NCI-H2171 (cell line): ENCODE data around the gene PRR33.

ENCODE experiments used
- DNase-seq: peaks from one replicate; lab custom pipeline; 2025; lab: John Stamatoyannopoulos, UW

The PRR33 gene

DNA sequence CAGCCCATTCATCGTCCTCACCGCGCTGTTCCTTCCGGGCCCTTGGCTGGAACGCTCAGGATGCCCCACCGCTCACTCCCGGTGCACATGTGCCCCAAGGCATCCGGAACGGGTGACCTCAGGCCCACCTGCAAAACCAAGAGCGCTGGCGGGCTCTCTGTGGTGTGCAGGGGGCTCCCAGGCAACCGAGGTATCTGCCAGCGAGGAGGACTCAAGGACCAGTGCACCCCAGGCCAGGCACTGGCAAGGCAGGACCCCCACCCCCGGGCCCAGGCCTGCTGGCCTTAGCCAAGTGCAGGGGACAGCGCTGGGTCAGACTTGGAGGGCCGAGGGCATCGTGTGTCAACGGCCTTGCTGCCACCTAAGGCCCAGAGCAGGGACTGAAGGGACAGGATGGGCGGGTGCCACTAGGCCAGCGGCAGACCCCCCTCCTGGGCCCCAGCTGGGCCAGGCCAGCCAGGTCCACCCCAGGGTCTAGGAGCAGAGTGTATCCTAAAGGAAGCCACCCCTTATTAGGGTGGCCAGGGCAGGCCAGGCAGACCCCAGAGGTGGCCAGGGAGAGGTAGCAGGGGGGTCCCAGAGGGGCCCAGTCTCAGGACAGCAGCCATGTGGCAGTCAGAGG lies 36.3 kb upstream of the PRR33 start:
- no peak for DNase-seq

DNA sequence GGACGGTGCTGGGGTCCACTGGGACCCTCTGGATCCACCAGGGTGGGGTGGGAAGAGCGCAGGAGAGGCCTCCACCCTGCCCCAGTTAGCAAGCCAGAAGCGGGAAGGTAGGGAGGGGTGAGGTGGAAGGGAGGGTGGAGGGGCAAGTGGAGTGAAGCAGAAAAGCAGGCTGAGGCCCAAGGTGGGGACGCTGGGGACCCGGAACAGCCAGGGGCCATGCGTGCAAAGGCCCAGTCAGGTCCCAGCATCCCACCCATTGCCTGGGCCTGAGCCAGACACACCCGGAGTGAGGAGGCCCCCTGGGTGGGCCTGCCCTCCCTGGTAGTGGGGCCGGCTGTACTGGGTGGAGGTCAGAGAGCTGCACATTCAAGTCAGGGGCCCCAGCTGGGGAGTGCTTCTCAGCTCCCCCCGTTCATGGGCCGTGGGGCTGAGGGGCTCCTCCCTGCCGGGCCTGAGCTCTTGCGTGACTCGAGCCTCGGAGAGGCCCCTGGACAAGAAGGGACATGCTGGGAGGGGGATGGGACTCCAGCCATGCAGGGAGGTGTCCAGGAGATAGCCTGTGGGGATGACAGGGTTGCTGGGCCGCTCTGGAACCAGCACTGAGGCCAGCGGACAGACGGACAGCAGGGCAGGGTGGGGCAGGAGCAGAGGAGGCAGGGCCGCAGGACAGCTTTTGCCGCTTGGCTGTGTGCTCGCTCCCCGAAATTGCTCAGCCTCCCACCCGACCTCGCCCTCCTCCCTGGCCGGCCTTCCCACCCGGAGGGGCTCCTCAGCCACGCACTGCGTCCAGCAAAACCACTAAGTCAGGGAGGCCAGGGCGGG lies 35.5 kb upstream of the PRR33 start:
- DNase-seq, result no peak

DNA sequence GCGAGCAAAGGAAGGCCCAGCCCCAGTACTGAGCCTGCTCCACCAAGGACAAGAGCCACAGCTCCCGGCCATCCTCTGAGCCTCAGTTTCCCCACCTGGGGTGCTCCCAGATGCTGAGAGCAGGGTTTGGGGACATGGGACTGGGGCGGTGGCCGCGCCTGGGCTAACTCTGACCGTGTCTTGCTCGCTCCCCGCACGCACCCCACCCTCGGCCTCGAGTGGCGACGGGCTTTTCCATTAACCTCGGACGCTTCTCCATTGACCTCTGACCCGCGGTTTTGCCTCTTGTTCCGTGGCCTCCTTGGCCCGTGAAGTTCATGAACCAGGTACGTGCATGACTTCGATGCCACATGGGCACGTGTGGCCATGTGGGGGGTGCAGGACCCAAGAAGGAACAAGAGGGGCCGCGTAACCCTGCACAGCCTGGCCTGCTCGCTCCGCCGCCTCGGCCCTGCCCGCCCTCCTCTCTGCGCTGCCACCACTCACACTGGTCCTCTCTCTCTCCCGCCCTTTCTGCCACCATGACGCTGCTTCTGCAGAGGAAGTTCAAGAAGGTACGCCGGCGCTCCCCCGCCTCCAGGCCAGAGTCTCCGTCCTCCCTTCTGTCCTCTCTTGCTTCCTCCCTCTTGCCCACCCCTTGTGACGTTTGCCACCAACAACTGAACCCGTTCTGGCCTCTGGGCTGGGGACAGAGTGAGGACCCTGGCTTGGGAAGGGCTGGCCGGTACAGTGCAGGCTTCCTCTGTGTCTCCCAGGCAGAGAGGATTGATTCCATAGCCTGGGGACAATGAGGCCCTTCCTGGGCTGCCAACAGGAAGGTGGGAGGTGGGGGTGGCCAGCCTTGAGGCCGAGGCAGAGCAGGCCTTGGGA lies 34.7 kb upstream of the PRR33 start:
- DNase-seq, result no peak

DNA sequence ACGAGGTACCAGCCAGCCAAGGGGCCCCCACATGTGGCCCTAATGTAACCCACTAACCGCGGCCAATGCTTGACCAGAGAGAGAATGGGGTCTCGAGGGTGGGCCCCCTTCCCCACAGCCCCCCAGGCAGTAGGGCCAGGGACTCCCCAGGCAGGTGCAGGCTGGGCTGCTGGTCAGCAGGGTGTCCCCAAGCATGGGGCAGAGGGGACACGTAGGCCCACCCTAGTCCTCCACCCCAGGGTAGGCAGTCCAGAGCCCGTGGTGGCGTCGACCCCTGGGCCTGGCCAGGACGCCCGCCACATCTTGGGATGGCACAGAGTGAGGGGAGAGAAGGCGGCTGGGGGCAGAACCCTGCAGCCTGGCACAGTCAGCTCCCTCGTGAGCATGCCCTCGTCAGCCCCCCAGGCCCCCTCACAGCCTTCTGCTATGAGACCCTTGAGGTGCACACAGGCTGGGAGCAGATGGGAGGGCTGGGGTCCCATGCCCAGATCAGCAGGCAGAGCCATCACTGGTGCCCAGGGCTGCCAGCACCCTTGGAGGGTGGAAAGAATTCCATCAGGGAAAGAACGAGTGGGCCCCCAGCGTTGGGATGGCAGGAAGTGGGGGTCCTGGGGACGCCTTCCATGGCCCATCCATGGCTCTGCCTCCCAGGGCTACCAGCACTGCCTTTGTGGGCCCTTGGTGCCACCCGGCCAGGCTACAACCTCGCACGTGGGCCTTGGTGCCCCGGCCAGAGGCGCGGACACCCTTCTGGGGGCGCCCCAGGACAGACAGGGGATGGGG lies 33.9 kb upstream of the PRR33 start:
- DNase-seq, result no peak

- DNase-seq, result no peak
These were observed 33.1 kb upstream of the PRR33 start for GRCh38 chr11:1924646-1925372.

GRCh38 chr11:1924181-1924580 lies 32.5 kb upstream of the PRR33 start:
- no peak for DNase-seq

DNA sequence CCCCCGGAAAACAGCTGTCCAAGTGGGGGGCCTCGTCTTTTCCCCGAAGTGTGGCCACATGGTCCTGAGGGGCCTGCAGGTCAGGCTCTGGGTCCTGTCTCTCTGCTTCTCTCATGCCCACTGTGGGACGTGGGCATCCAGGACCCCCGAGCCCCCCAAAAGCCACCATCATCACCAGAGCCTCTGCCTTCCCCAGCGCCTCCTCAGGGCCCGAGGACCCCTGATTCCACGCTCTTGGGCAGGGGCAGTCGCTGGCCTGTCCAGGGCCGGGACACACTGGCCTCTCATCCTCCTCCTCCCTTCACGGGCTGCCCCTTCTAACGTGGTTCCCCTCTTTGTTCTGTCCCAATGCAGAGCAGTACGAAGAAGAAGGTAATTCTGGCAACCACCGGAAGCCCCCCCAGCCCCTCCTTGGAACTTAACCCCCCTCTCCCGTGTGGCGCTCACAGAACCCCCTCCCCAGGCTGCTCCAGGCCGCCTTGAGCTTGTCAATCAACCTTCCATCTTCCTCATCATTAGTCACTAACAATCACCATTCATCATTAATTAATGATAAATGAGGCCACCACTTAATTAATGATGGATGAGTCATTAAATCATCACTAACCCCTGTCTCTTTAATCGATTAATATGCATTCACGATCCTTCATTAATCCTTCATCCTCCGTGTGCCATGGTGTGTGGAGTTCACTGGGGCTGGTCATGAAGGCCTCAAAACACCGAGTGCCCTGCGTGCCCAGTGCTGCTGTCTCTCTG lies 31.7 kb upstream of the PRR33 start:
- DNase-seq, result no peak

DNA sequence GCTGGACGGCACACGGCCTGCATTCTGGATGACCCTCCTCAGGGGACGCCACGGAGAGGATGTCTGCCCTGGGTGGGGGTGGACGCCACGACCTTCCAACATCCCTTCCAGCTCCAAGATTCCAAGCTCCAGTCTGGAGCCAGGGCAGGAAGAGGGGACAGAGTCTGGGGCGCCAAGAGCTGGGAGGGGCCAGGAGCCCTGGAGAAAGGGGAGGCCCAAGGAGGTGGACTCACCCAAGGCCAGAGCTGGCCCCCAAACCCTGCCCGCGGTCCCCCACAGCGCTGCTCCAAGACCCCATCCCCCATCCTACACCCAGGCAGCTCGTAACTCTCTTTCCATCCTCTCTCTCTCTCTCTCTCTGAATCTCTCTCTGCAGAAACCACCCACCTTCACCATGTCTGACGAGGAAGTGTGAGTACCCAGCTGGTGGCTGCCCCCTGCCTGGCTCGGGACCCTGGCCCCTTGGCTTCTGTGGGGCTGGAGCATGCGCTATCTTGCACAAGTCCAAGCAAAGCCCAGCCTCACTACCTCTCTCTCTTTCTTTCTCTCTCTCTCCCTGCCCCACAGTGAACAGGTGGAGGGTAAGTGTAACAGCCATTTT lies 30.9 kb upstream of the PRR33 start:
- DNase-seq, result no peak

DNA sequence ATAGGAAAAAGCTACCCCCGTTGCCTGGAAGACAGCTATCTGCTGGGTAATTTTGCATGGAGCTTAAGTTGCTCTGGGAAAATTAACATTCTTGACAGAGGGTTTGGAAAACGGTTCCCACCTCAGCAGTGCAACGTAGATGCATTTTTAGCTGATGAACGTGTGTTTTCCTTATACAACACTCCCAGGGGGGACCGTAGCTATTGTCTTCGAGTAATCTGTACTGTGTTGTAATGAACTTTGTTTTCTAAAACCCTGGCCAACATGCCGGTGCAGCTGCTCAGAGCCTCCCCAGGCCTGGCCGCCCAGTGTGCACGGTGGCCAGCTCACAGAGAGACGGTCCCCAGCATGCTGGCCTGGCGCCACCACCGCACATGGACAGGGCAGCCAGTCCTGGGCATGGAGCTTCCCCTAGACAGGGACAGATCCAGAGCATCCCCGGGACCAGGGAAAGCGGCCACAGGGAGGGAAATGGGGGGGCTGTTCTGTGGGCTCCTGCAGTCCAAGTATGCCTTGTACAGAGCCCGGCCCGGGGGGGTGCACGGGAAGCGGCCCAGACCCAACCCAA lies 30.0 kb upstream of the PRR33 start:
- no peak for DNase-seq

DNA sequence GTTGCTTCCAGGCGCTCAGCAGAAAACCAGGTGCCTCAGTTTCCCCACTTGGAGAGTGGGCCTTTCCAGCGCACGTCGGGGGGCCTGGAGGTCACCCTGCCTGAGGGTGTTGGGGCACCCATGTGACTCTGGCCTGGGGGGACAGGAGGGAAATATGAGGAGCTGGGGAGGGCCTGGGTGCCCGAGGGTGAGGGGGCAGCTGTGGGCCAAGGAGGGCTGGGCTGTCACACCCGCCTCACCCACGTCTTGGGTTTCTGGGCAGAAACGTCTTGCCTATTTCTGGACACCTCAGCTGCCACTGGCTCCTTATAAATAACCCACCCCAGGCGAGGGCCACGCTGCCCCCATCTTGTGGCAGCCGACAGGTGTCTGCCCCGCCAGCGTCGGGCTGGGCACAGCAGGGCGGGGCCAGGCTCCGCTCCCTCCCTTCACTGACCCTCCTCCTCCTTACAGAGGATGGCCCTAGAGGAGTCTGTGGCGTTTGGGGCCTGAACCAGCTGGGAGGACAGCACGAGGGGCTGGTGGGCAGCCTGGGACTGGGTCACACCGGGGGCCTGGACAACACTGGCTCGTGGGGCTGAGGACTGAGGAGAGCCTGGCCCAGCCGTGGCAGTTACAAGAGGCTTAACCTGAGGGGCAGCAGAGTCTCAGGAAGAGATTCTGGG lies 29.3 kb upstream of the PRR33 start:
- DNase-seq, result no peak

- no peak for DNase-seq
These were observed 28.6 kb upstream of the PRR33 start for GRCh38 chr11:1920128-1920908.

GRCh38 chr11:1919391-1920127 lies 27.9 kb upstream of the PRR33 start, which contains the start of gene TNNT3:
TSS of gene TNNT3 (plus strand) at chr11:1919703. CDS start at chr11:1922875, 3,172 bp downstream.
- no peak for DNase-seq

- no peak for DNase-seq
These were observed 27.0 kb upstream of the PRR33 start for GRCh38 chr11:1918436-1919315.

- no peak for DNase-seq
These were observed 26.1 kb upstream of the PRR33 start for GRCh38 chr11:1917523-1918435.

DNA sequence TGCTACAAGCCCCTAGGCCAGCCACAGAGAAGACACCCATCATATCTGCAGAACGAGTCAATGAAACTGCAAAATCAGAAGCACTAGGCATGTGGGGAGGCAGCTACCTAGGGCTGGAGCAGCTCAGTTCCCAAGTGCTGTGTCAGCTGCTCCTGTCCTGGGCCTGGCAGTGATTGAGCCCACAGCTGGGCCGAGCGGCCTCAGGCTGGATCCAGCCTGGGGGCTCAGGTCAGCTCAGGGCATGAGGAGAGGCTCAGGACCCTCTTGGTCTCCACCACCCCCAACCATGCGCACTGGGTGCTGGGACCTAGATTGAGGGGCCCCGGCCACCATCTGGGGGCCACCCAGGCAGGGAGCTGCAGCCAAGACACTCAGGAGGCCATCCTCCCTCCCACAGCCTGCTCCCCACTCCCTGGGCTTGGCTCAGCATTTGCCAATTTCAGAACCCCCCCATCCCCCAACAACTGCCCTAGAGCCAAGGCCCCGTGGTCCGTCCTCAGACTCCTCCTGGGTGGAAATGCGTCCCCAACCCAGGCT lies 25.4 kb upstream of the PRR33 start:
- DNase-seq, result no peak
